Activated naive CD4-positive, alpha-beta T cell treated with anti-CD3 and anti-CD28 coated beads, Interleukin-2, amount 10 ng/mL, durations not matched to agents 7 days and 5 days (primary cell): ENCODE data around the gene ANGPTL2.

Source experiments
- CTCF ChIA-PET: fragments of 350-600 bp; sonication (Branson Sonifier 250); formaldehyde crosslinking; loops from one replicate; lab custom pipeline; 2021; ENCODE audit warnings: antibody characterized with exemption; lab: Charles Lee
- DNase-seq: peaks from one replicate; pipeline ENCODE4 v3.0.0-alpha.2; 2020
- H3K27ac Mint-ChIP-seq: one replicate; pipeline ENCODE4 v1.8.0; 2021; ENCODE audit warnings: mild to moderate bottlenecking, moderate library complexity, mixed read lengths
- H3K27me3 Mint-ChIP-seq: one replicate; pipeline ENCODE4 v1.8.0; 2021; ENCODE audit warnings: mild to moderate bottlenecking, mixed read lengths
- H3K36me3 Mint-ChIP-seq: one replicate; pipeline ENCODE4 v1.8.0; 2021; ENCODE audit warnings: mixed read lengths
- H3K4me1 Mint-ChIP-seq: one replicate; pipeline ENCODE4 v1.8.0; 2021; ENCODE audit warnings: mixed read lengths
- H3K4me3 Mint-ChIP-seq: one replicate; pipeline ENCODE4 v1.8.0; 2021; ENCODE audit warnings: mild to moderate bottlenecking, moderate library complexity, mixed read lengths
- H3K9me3 Mint-ChIP-seq: one replicate; pipeline ENCODE4 v1.8.0; 2021; ENCODE audit warnings: mixed read lengths

ANGPTL2 gene

DNA sequence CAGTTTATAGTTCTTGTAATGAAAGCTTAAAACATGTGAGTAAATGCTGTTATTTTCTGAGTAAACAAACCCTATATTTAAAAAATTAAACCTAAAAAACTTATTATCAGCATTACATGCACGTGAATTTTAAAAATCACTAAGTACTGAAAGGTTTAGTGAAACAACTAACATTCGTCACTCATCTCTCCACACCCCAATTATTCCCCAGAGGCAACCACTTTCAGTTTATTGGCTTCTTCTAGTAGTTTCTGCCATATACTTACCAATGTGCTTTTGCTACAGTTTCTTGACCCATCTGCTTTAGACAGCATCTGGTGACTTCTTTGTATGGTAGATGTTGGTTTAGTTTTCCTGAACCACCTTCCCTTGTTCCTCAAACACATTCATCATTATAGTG lies 58.1 kb downstream of the ANGPTL2 start:
- Mint-ChIP-seq H3K36me3 (no peaks in the 10 kb centered on the region), H3K4me1 (peaks cover 2% of the 10 kb centered on the region), H3K4me3 (no peak overlapping the region), H3K27me3 (peaks cover 9% of the 10 kb centered on the region), H3K27ac (no peak overlapping the region), H3K9me3 (no peaks in the 10 kb centered on the region)
- no peak for DNase-seq
- CTCF ChIA-PET, result no interaction called here

DNA sequence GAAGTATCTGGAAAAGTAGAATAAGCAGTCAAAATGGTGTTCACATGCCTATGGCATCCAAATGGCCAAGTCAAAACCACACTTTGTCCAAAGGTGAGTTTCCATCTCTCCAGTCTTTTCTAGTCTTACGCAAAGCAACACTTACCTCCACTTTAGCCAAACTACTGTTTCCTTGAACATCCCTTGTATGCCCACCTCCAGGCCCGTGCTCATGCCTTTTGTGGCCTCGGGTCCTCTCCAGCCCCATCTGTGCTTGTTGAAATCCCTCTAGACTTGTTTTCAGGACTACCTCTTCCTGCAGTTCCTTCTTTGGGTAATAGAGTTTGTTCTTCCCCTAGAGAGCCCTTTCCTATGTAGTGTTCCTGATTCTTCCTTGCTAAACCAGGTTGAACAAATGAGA lies 61.0 kb downstream of the ANGPTL2 start:
- DNase-seq, result no peak
- peaks cover 4% of the 10 kb centered on the region for H3K27me3 Mint-ChIP-seq
- H3K36me3 Mint-ChIP-seq, result no peaks in the 10 kb centered on the region
- no peaks in the 10 kb centered on the region for H3K9me3 Mint-ChIP-seq
- peaks cover 8% of the 10 kb centered on the region for H3K4me1 Mint-ChIP-seq
- no peak overlapping the region for H3K4me3 Mint-ChIP-seq
- CTCF ChIA-PET, result no interaction called here
- no peak overlapping the region for H3K27ac Mint-ChIP-seq

DNA sequence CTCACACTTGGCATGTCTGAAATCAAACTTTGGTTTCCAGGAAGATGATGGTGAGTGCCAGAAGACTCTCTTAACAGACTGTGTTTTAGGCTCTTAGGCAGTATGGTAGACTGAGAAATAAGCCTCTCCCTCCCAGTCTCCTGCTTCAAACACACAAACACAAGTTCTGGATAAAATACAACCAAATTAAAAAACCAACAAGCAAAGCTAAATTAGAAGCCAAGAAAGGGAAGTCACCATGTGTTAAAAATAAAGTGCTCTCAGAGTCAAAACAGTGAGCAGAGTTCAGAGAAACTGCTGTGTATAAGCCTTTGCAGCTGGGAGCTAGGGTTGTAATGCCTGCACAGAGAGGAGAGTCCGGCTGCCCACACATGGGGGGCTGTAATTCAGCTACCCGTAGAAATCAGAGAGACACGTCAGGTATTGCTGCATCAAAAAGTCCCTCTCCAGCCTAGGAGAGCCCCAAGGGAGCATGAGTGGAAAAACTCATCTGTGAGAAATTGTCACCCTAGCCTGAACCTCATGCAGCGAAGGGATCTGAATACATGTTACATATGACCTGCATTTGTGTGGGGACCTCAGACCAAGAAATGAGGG lies 62.6 kb downstream of the ANGPTL2 start:
- Mint-ChIP-seq H3K27ac (no peak overlapping the region), H3K9me3 (no peaks in the 10 kb centered on the region), H3K36me3 (no peaks in the 10 kb centered on the region), H3K4me3 (no peak overlapping the region), H3K4me1 (peaks cover 8% of the 10 kb centered on the region), H3K27me3 (peaks cover 4% of the 10 kb centered on the region)
- CTCF ChIA-PET, result interaction anchor here (0.9 kb wide), 1 partner anchor 135 kb away, joined by 3 read pairs; no protein-coding TSS in a partner anchor
- no peak for DNase-seq

DNA sequence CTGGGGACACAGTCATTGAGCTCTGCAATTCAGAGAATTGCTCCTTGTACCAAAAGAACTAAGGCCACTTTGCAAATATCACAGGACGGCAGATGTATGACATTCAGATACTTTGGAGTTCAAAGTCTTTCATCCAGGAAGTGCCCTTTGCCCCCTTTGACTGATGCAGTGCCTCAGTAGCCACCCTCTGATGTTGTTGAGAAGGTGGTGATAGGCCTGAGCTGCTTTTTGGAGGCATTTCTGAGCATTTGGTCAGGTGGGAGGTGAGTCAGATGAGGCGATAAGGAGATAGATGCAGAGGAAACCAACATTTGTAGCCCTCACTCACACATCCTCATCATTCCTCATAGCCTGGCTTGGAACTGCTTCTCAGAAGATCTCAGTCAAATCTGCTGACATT lies 63.4 kb downstream of the ANGPTL2 start:
- Mint-ChIP-seq H3K36me3 (no peaks in the 10 kb centered on the region), H3K27ac (no peak overlapping the region), H3K4me1 (peaks cover 8% of the 10 kb centered on the region), H3K27me3 (peaks cover 4% of the 10 kb centered on the region), H3K4me3 (no peak overlapping the region), H3K9me3 (no peaks in the 10 kb centered on the region)
- DNase-seq, result no peak
- CTCF ChIA-PET, result interaction anchor here (0.9 kb wide), 1 partner anchor 10 kb away, joined by 3 read pairs; no protein-coding TSS in a partner anchor

DNA sequence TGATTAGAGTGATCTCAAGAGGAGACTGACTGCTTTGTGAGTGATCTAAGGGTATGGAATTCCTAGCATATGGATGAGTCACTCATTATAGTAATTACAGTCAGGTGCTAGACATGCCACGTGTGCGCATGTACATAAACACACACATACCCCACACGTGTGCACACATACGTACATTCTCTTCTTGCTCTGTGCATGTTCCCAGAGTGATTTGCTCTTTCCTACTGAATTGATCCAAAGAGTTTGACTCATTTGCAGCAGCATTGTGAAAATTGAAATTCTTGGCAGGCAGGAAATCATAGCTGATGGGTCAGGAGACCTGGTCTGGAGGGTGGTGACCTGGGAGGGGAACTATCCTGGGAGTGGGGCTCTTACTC lies 63.8 kb downstream of the ANGPTL2 start:
- H3K36me3 Mint-ChIP-seq, result no peaks in the 10 kb centered on the region
- peaks cover 4% of the 10 kb centered on the region for H3K27me3 Mint-ChIP-seq
- H3K4me1 Mint-ChIP-seq, result peaks cover 8% of the 10 kb centered on the region
- no peak for DNase-seq
- H3K9me3 Mint-ChIP-seq, result no peaks in the 10 kb centered on the region
- no peak overlapping the region for H3K27ac Mint-ChIP-seq
- CTCF ChIA-PET, result interaction anchor here (0.9 to 1.3 kb wide), 2 partner anchors 10 kb away, joined by 3 to 8 read pairs; no protein-coding TSS in a partner anchor
- H3K4me3 Mint-ChIP-seq, result no peak overlapping the region

DNA sequence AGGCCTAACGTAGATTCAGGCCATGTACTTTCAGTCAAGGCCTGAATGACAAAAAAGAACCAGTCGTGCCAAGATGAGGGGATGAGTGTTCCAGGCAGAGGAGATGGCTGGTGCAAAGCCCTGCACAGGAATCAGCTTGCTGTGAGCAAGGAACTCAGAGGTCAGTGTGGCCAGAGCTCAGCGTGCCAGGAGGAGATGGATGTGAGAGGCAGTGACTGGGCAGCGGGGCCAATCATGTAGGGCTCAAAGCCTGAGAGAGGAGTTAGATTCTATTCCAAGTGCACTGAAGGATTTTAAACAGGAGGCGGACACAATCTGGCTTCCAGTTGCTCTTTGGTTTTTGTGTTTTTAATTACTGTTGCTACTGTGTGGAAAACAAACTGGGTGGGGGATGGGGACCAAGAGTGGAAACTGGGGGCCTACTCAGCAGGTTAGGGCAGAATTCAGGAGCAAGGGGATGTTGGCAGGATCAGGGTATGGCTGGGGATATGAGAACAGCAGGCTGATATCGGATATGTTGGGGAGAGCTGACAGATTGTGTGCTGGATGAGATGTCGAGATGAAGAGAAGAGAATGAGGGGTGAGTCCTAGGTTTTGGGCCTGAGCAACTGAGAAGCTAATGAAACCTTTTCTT lies 64.3 kb downstream of the ANGPTL2 start:
- Mint-ChIP-seq H3K4me1 (peaks cover 8% of the 10 kb centered on the region), H3K4me3 (no peak overlapping the region), H3K27me3 (peaks cover 4% of the 10 kb centered on the region), H3K9me3 (no peaks in the 10 kb centered on the region), H3K36me3 (no peaks in the 10 kb centered on the region), H3K27ac (no peak overlapping the region)
- no peak for DNase-seq
- CTCF ChIA-PET, result interaction anchor here (0.5 to 1.3 kb wide), 2 partner anchors 9 to 148 kb away, joined by 3 to 8 read pairs; no protein-coding TSS in a partner anchor

DNA sequence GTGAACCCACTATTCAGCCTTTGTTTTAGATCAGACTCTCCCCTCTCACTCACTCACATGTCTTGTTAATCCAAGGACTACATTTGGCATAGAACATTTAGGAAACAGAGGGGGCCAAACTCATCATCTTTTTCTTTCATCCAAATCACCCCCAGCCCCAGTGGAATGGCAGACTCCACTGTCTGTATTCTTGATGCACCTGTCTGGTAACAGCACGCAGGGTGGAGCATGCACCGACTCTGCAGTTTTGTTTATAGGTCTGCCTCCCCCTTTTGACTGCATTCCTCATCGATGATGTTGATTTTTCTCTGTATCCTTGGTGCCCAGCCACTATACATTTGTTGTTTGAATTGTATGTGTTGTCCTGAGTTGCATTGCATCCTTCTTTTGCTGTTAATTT lies 66.0 kb downstream of the ANGPTL2 start:
- Mint-ChIP-seq H3K9me3 (no peaks in the 10 kb centered on the region), H3K4me3 (no peak overlapping the region), H3K27me3 (peaks cover 2% of the 10 kb centered on the region), H3K27ac (no peak overlapping the region), H3K36me3 (no peaks in the 10 kb centered on the region), H3K4me1 (peaks cover 8% of the 10 kb centered on the region)
- CTCF ChIA-PET, result interaction anchor here (1.6 kb wide), 1 partner anchor 70 kb away, joined by 4 read pairs; no protein-coding TSS in a partner anchor
- no peak for DNase-seq

DNA sequence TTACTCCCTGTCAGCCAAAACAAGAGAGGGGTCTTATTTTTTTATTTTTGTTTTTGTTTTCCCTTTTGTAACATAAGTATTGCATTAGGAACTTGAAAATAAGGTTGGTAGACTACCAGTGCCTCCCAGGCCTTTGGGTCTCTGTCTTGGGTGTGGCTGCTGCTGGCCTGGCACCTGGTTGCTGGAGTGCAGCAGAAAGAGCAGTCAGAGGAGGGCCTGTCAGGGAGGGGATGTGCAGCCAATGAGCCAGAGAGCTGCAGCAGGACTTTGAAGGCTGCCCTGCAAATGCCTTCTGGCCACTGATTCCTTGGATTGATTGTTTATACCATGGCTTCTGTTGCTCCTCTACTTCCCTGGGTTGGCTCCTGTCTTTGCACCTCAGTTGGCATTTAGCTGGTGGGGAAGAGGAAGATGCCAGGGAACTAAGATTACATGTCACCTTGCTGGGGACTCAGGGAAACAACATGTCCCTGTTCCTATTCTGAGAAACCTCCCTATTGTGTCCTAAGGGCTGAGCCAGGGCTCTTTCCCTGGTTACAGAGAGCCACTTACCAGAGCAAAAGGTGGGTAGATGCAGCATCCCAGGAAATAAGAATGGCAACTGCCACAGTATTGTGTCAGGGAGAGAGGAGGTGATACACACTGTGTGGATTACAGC lies 66.6 kb downstream of the ANGPTL2 start:
- no peak for DNase-seq
- H3K27me3 Mint-ChIP-seq, result no peaks in the 10 kb centered on the region
- CTCF ChIA-PET, result interaction anchor here (1.6 kb wide), 1 partner anchor 70 kb away, joined by 4 read pairs; no protein-coding TSS in a partner anchor
- peaks cover 13% of the 10 kb centered on the region for H3K4me1 Mint-ChIP-seq
- no peak overlapping the region for H3K4me3 Mint-ChIP-seq
- H3K36me3 Mint-ChIP-seq, result no peaks in the 10 kb centered on the region
- no peak overlapping the region for H3K27ac Mint-ChIP-seq
- no peaks in the 10 kb centered on the region for H3K9me3 Mint-ChIP-seq

DNA sequence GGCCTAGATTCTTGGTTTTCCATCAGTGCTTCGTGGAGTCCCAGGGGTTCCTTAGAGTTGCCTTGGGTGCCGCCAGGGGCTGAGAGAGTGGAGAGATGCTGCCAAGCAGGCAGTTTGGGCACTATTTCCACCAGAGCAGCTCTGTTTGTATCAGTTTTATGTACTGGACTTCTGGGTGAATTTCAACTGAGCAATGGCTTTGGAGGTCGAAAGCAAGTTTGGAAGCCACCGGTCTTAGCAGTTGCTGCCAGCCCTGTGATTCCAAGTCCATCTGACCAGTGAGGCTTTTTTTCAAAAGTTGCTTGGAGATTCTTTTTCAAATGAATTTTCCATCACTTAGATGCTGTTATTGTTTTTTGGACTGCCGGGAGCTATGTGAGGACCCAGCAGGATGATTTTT lies 68.5 kb downstream of the ANGPTL2 start:
- Mint-ChIP-seq H3K4me1 (peaks cover 28% of the 10 kb centered on the region), H3K4me3 (no peak overlapping the region), H3K9me3 (no peaks in the 10 kb centered on the region), H3K36me3 (no peaks in the 10 kb centered on the region), H3K27me3 (no peaks in the 10 kb centered on the region), H3K27ac (no peak overlapping the region)
- no peak for DNase-seq
- CTCF ChIA-PET, result no interaction called here

DNA sequence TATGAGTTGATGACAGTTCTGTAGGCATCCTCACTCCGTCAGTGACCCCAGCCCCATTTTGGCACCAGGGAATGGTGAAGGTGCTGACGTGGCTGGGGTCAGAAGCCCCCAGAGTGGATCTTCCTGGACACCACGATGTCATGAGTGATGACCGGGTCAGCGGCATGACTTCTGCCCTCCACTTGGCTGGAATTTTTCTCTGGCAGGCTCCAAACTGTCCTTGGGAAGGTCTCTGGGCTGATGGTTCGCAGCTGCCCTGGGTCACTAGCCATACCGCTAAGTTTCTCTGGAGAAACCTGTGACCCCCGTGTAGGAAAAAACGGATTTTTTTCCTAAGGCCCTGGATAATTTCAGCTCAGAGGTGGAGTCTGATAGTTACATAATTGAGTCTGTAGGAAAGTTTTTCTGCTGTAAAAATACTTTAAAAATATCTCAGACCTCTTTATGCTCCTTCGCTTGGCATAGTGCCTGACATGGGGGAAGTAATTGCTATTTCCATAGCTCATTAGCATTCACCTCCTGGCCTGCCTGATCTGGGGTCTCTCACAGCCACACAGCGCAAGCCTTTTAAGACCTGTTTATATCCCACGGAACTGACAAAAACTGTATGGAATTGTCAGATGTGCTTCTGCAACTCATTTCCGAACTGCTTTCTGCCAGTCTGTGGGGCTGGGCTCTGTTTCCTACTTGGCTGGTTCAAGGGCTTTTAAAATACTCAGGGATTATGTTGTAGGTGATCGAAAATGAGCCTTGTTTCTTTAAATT lies 69.2 kb downstream of the ANGPTL2 start:
- DNase-seq, result no peak
- Mint-ChIP-seq H3K27ac (no peak overlapping the region), H3K27me3 (no peaks in the 10 kb centered on the region), H3K9me3 (no peaks in the 10 kb centered on the region), H3K36me3 (no peaks in the 10 kb centered on the region), H3K4me1 (peaks cover 32% of the 10 kb centered on the region), H3K4me3 (no peak overlapping the region)
- CTCF ChIA-PET, result no interaction called here

DNA sequence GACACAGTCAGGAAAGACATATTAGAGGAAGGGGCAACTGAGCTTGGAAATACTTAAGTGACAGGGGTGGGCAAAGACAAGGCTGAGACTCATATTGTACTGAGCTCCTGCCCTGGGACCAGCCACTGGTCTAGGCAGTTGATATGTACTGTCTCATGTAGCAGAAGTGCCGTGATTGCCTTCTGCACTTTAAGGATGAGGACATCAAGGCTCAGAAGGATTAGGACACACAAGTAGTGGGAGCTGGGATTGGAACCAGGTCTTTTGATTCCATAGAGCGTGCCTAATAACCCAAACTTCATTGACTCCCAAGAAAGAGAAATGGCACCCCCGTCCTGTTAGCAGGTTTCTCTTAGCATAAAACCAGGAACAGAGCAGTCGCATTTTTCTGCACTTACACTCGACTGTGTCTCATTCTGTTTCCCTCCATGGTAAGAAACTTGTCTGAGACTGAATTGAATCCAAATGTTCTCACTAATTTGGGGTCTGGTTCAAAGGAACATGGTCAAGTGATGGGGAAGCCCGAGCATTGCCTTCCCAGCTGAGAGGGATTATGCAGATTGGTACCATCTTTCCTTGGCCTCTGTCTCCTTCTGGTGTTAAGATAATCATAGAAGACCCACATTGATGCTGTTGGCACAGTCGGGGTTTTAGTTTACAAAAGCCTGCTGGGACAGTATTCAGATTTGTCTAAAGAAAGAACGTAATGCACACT lies 70.4 kb downstream of the ANGPTL2 start:
- H3K36me3 Mint-ChIP-seq, result no peaks in the 10 kb centered on the region
- H3K27ac Mint-ChIP-seq, result no peak overlapping the region
- no peak for DNase-seq
- CTCF ChIA-PET, result interaction anchor here (1.3 kb wide), 1 partner anchor 66 kb away, joined by 3 read pairs; no protein-coding TSS in a partner anchor
- H3K4me3 Mint-ChIP-seq, result no peak overlapping the region
- H3K4me1 Mint-ChIP-seq, result peaks cover 36% of the 10 kb centered on the region
- no peaks in the 10 kb centered on the region for H3K27me3 Mint-ChIP-seq
- no peaks in the 10 kb centered on the region for H3K9me3 Mint-ChIP-seq

DNA sequence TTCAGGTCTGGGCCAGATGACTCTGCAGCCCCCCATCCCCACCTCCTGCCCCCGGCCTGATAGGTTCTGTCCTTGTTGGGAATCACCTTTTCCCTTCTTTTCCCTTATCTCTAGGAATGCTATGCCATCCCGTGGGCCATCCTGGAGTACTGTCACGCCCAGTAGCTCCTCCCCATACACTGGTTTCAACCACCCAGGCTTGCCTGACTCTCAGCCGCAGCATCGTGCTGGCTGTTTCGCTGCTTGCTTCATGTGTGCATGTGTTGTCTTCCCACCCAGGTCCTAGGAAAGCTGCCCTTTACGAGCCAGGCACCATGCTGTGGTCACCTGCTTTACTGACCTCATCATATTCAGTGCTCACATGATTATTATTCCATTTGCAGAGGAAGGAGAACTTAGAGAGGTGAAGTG lies 71.8 kb downstream of the ANGPTL2 start:
- Mint-ChIP-seq H3K36me3 (no peaks in the 10 kb centered on the region), H3K27ac (no peak overlapping the region), H3K4me1 (peaks cover 41% of the 10 kb centered on the region), H3K27me3 (peaks cover 3% of the 10 kb centered on the region), H3K9me3 (no peaks in the 10 kb centered on the region), H3K4me3 (no peak overlapping the region)
- CTCF ChIA-PET, result interaction anchor here (1.0 kb wide), 1 partner anchor 64 kb away, joined by 3 read pairs; no protein-coding TSS in a partner anchor
- DNase-seq, result no peak

DNA sequence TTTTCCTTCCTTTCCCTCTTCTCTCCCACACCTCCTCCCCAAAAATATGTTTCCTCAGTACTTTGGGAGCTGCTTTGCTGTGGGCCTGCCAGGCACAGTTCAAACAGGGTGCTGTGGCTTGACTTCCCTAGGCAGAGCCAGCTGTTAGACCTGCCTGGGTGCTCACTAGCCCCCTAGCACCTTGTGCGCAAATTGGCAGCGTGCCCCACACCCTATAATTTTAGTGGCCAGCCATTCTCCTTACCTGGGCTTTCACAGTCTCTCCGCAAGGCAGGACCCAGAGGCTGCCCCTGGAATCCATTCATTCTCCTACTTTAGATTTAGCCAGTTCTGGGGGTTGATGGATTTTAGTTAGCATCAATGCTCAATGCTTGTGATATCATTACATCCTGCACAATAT lies 72.3 kb downstream of the ANGPTL2 start:
- CTCF ChIA-PET, result interaction anchor here (1.0 to 1.8 kb wide), 2 partner anchors 64 to 148 kb away, joined by 3 to 11 read pairs; no protein-coding TSS in a partner anchor
- H3K4me3 Mint-ChIP-seq, result no peak overlapping the region
- no peaks in the 10 kb centered on the region for H3K9me3 Mint-ChIP-seq
- H3K4me1 Mint-ChIP-seq, result peaks cover 41% of the 10 kb centered on the region
- no peak for DNase-seq
- H3K27me3 Mint-ChIP-seq, result peaks cover 3% of the 10 kb centered on the region
- no peaks in the 10 kb centered on the region for H3K36me3 Mint-ChIP-seq
- H3K27ac Mint-ChIP-seq, result no peak overlapping the region
